ENCODE results near the gene CREBRF.

GRCh38 chr5:173172166-173172565 is 116.0 kb downstream of the CREBRF start:
- TF ChIP-seq, protein P1, sequence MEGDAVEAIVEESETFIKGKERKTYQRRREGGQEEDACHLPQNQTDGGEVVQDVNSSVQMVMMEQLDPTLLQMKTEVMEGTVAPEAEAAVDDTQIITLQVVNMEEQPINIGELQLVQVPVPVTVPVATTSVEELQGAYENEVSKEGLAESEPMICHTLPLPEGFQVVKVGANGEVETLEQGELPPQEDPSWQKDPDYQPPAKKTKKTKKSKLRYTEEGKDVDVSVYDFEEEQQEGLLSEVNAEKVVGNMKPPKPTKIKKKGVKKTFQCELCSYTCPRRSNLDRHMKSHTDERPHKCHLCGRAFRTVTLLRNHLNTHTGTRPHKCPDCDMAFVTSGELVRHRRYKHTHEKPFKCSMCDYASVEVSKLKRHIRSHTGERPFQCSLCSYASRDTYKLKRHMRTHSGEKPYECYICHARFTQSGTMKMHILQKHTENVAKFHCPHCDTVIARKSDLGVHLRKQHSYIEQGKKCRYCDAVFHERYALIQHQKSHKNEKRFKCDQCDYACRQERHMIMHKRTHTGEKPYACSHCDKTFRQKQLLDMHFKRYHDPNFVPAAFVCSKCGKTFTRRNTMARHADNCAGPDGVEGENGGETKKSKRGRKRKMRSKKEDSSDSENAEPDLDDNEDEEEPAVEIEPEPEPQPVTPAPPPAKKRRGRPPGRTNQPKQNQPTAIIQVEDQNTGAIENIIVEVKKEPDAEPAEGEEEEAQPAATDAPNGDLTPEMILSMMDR (conservative IDR thresholded peaks at IDR 0.05; ENCODE audit: low read length) = no peak
- no peak for TF ChIP-seq EZH2phosphoT487 (IDR thresholded peaks at IDR 0.05; ENCODE audit: borderline replicate concordance, low read depth, low read length)
